NT2/D1 (cell line): ENCODE data around the gene ARID3C.

Experiments
- SUZ12 ChIP-seq: IDR thresholded peaks from 2 replicates; pipeline ENCODE4 v1.6.1; 2011; ENCODE audit not compliant: insufficient read length, insufficient read depth; ENCODE audit errors: extremely low read depth
- YY1 ChIP-seq: IDR thresholded peaks from 2 replicates; pipeline ENCODE4 v1.6.1; 2011; ENCODE audit not compliant: insufficient read length, insufficient read depth
- ZNF274 ChIP-seq: IDR thresholded peaks from 2 replicates; pipeline ENCODE4 v1.6.1; 2011; ENCODE audit warnings: mild to moderate bottlenecking, low read depth, low read length

DNA sequence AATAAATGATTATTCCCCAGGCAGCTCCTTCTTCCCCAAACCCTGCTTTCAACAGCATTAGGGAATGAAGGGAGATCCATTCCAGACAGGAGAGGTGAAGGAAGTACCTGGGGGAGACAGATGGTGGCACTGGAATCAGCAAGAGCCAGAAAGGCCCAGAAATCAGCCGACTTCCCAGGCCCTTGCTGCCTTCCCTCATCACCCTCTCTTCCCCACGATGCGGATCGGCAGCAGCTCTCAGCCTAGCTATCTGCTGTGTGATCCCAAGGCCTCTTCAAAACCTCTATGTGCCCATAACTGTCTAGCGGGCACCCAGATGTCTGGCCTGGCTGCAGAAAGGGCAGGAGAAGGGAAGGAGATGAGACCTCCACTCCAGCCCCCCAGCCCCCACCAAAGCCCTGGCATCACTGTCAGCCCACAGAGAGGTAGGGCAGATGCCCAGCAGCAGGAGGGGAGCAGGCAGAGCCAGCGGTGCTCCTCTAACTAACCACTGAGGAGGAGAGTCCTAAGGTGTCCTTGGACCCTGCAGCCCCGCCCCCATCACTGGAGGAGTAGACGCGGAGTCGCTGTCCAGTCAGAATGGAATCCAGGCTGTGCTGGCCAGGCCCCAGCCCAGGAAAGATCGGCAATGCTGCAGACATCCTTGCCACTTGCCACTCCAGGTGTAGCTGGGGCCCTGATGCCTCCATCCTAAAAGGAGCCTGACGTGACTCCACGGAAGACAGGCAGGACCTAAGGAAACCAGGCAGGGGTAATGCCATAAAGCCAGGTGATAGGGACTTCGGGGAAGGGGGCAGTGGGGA, 52.1 kb downstream of the ARID3C start:
- TF ChIP-seq ZNF274 (no peak), SUZ12 (no peak), YY1 (no peak)
